Parathyroid adenoma (tissue), 2 donors: ENCODE data around the gene MANBA.

ENCODE experiments used
- H2AFZ ChIP-seq: fragments of 300-600 bp; sonication (generic); one replicate; pipeline ENCODE4 v1.7.0; 2017; ENCODE audit warnings: antibody characterized with exemption, mild to moderate bottlenecking
- H3K27ac ChIP-seq: fragments of 300-600 bp; sonication (generic); one replicate; pipeline ENCODE4 v1.7.0; 2017
- H3K27me3 ChIP-seq: fragments of 300-600 bp; sonication (generic); one replicate; pipeline ENCODE4 v1.7.0; 2017; ENCODE audit warnings: low read length; ENCODE audit not compliant: control insufficient read depth, insufficient read depth
- H3K36me3 ChIP-seq: fragments of 300-600 bp; sonication (generic); one replicate; pipeline ENCODE4 v1.7.0; 2017; ENCODE audit warnings: low read length; ENCODE audit not compliant: control insufficient read depth, insufficient read depth
- H3K4me1 ChIP-seq: fragments of 300-600 bp; sonication (generic); one replicate; pipeline ENCODE4 v1.7.0; 2017; ENCODE audit warnings: control low read depth
- H3K4me2 ChIP-seq: fragments of 300-600 bp; sonication (generic); one replicate; pipeline ENCODE4 v1.7.0; 2017; ENCODE audit warnings: low read length
- H3K4me3 ChIP-seq: fragments of 300-600 bp; sonication (generic); one replicate; pipeline ENCODE4 v1.7.0; 2017; ENCODE audit warnings: low read depth, low read length
- H3K79me2 ChIP-seq: fragments of 300-600 bp; sonication (generic); one replicate; pipeline ENCODE4 v1.7.0; 2017; ENCODE audit warnings: control low read depth
- H3K9ac ChIP-seq: fragments of 300-600 bp; sonication (generic); one replicate; pipeline ENCODE4 v1.7.0; 2017; ENCODE audit warnings: mild to moderate bottlenecking
- H3K9me3 ChIP-seq: fragments of 300-600 bp; sonication (generic); one replicate; pipeline ENCODE4 v1.7.0; 2017; ENCODE audit warnings: low read length; ENCODE audit not compliant: control insufficient read depth
- CTCF ChIP-seq: fragments of 300-600 bp; sonication (generic); IDR thresholded peaks from one replicate; pipeline ENCODE4 v1.7.0; 2017; ENCODE audit warnings: antibody characterized with exemption, mild to moderate bottlenecking
- donor health status: primary hyperparathyroidism.

MANBA gene

GRCh38 chr4:102601586-102602227, 159.1 kb downstream of the MANBA start:
- no peaks in the 10 kb centered on the region for H3K4me1 ChIP-seq
- no peak overlapping the region for H3K4me3 ChIP-seq
- H3K36me3 ChIP-seq: no peaks in the 10 kb centered on the region
- H3K9ac ChIP-seq: no peak overlapping the region
- TF ChIP-seq CTCF: no peak
- H2AFZ ChIP-seq: no peak overlapping the region
- H3K9me3 ChIP-seq: no peaks in the 10 kb centered on the region
- H3K79me2 ChIP-seq: no peaks in the 10 kb centered on the region
- no peak overlapping the region for H3K4me2 ChIP-seq
- no peak overlapping the region for H3K27ac ChIP-seq
- no peaks in the 10 kb centered on the region for H3K27me3 ChIP-seq

GRCh38 chr4:102600689-102601088, 160.1 kb downstream of the MANBA start:
- Histone ChIP-seq H2AFZ (no peak overlapping the region), H3K4me3 (no peak overlapping the region), H3K9me3 (no peaks in the 10 kb centered on the region), H3K79me2 (no peaks in the 10 kb centered on the region), H3K36me3 (no peaks in the 10 kb centered on the region), H3K27ac (no peak overlapping the region), H3K4me1 (no peaks in the 10 kb centered on the region), H3K9ac (no peak overlapping the region), H3K4me2 (no peak overlapping the region), H3K27me3 (no peaks in the 10 kb centered on the region)
- no peak for TF ChIP-seq CTCF

GRCh38 chr4:102599886-102600285, 160.9 kb downstream of the MANBA start:
- H3K36me3 ChIP-seq: no peaks in the 10 kb centered on the region
- H2AFZ ChIP-seq: no peak overlapping the region
- no peaks in the 10 kb centered on the region for H3K4me1 ChIP-seq
- no peak for TF ChIP-seq CTCF
- no peak overlapping the region for H3K9ac ChIP-seq
- H3K79me2 ChIP-seq: no peaks in the 10 kb centered on the region
- no peaks in the 10 kb centered on the region for H3K9me3 ChIP-seq
- no peak overlapping the region for H3K27ac ChIP-seq
- no peaks in the 10 kb centered on the region for H3K27me3 ChIP-seq
- no peak overlapping the region for H3K4me2 ChIP-seq
- no peak overlapping the region for H3K4me3 ChIP-seq

- Histone ChIP-seq H3K4me1 (no peaks in the 10 kb centered on the region), H2AFZ (no peak overlapping the region), H3K79me2 (no peaks in the 10 kb centered on the region), H3K9me3 (no peaks in the 10 kb centered on the region), H3K4me3 (no peak overlapping the region), H3K27ac (no peak overlapping the region), H3K9ac (no peak overlapping the region), H3K4me2 (no peak overlapping the region), H3K36me3 (no peaks in the 10 kb centered on the region), H3K27me3 (no peaks in the 10 kb centered on the region)
- TF ChIP-seq CTCF: no peak
Observed at GRCh38 chr4:102599455-102599854, 161.3 kb downstream of the MANBA start.

GRCh38 chr4:102598762-102599374, 161.9 kb downstream of the MANBA start:
- Histone ChIP-seq H3K36me3 (no peaks in the 10 kb centered on the region), H3K4me3 (no peak overlapping the region), H3K4me1 (no peaks in the 10 kb centered on the region), H3K4me2 (no peak overlapping the region), H3K79me2 (no peaks in the 10 kb centered on the region), H3K27me3 (no peaks in the 10 kb centered on the region), H3K9me3 (no peaks in the 10 kb centered on the region), H2AFZ (no peak overlapping the region), H3K9ac (no peak overlapping the region), H3K27ac (no peak overlapping the region)
- no peak for TF ChIP-seq CTCF
